GM19099 (cell line): ENCODE results near the gene GABRA5.

ENCODE experiments used
- POLR2A ChIP-seq: IDR thresholded peaks from 3 replicates; pipeline ENCODE4 v1.6.1; 2011; ENCODE audit warnings: low read depth; ENCODE audit not compliant: insufficient read length; ENCODE audit errors: extremely low read depth

GABRA5 gene

DNA sequence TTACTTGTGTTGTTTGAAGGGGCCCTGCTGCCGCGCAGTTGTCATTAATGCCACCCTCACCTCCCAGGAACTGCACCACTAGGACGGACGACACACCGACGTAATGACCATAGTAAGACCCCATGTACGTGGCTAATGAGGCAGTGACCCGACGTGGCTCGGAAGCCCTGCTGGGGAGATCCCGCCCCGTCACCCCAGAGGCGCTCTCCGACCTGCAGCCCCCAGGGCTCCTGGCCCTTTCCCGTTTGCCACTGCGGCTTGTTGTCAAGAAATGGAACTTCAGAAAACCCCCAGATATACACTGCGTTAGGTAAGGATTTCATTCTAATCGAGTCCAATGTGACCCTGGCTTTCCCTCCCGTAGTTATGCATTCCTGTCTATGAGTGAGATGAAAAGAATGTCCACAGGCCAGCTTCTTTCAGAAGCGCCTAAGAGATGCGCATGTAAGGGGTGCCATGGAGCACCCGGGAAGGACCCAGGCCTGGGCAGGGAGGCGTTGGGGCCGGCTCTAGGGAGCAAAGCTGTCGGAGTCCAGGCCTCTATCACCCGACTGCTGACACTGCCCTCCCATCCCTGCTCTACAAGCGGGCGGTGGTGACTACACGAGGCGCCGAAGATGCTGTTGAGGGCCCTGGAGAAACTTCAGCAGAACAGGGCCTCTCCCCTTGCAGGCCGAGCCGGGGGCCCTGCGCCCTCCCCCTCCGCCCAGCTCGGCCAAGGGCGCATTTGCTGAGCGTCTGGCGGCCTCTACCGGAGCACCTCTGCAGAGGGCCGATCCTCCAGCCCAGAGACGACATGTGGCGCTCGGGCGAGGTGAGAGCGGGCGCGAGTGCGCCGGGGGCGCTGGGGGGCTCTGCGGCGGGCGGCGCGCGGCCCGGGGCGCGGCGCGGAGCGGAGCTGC, at the start of gene GABRA5:
Gene GABRA5 (plus strand): TSS at position 765 of the 902 bp plus-strand sequence. CDS start 2,187 bp downstream, outside the sequence.
- TF ChIP-seq POLR2A: no peak

DNA sequence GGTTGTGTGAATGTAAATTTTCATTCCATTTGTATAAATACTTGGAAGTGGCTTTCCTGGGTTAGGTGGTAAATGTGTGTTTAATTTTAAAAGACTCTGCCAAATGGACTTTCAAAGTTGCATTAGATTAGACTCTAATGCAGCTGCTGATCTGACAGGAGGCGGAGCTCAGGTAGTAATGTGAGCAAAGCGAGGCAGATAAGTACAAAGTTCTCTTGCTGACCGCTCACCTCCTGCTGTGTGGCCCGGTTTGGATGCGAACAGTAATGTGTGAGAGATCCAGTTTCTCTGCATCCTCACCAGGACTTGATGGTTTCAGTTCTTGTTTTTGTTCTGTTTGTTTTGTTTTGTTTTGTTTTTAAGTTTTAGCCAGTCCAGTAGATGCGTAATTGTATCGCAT, 34.9 kb upstream of the GABRA5 start:
- TF ChIP-seq POLR2A: no peak

DNA sequence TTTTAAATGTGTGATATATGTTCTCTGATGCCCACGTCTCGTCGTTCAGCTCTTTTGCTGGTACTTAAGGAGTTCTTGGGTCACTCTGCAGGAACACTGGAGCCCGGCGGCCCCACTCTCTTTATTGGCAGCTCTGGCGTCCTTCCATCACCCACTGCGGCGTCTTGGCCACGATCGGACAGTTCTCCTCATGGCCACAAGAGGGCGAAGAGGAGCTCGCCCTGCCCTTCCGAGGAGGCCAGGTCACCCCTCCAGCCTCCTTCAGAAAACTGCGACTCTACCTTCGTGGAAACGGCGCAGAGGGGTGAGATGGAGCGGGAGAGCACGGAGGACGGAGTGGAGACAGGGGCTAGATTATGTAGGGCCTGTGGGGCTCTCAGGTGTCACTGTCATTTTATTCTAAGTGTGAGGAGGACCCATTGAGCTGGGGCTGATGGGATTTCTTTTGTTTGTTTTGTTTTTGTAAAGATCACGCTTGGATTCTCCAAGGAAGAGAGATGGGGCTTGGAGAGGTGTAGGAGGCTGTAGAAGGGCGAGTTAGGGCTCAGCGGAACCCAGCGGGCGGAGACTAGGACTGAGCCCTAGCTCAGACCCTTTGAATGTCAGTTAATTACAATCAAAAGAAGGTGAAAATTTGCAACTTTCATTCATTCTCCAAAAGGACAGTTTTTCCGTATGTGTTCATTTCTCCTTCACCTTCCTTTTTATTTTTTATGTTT, 28.0 kb upstream of the GABRA5 start:
- no peak for TF ChIP-seq POLR2A

DNA sequence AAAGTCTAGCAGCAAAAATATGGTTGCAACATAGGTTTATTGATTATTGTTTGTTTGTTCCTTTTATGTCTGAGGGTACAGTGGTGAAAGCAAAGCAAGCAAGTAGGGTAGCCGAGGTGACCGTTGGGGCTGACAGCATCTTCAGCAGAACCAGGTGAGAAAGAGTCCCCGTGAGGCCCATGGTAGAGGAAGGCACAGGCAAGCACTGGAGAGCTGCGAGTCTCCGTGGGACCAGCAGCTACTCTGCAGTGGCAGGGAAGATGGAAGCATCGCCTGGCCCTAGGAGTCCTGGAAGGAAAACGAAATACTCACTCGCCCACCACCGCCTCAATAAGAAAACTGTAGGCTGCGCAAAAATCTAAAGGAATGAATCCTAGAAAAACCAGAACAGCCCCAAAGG, 25.3 kb upstream of the GABRA5 start:
- no peak for TF ChIP-seq POLR2A

DNA sequence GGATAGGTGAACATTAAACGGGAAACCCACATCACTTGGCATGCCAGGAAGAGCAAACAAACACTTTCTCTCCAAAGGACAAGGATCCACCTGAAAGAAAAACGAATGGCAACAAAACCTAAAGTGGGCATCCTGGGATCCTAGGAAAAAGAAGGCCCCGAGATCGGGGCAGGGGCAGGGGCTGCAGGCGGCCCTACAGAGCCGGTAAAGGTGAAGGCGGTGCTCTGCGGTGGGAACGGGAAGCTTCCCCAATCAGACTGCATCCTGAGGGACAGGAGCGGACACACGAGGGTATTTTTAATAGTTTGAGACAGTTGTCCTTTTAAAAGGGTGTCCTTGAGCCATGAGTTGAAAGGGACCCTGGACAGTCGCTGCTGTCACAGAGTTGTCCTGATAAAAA, 24.9 kb upstream of the GABRA5 start:
- TF ChIP-seq POLR2A: no peak

DNA sequence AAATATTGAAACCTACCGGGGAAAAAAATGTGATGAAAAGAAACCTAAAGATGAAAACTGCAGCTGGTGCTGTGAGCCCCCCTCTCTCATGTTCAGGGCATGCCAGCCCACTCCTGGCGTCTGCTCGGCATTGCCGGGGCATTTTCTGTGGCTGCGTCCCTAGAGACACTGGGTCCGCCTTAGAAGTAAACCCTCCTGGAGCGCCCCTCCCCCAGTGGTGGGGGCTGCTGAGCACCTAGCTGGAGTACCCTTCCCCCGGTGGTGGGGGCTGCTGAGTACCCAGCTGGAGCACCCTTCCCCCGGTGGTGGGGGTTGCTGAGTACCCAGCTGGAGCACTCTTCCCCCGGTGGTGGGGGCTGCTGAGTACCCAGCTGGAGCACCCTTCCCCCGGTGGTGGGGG, 24.5 kb upstream of the GABRA5 start:
- no peak for TF ChIP-seq POLR2A

DNA sequence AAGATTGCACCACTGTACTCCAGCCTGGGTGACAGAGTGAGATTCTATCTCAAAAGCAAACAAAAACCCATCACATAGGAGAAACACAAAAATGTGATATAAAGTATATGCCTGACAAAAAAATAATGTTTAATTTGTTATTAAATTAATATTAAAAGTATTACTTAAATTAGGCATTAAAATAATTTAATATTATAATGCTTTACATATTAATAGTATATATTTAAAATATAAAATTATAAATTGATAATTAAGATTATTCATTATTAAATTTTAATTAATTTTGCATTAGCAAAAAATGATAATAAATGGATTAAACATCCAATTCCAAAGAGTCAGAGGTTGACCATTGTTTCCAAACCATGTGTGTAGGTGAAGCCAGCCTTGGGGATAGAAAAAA, 22.0 kb upstream of the GABRA5 start:
- no peak for TF ChIP-seq POLR2A

DNA sequence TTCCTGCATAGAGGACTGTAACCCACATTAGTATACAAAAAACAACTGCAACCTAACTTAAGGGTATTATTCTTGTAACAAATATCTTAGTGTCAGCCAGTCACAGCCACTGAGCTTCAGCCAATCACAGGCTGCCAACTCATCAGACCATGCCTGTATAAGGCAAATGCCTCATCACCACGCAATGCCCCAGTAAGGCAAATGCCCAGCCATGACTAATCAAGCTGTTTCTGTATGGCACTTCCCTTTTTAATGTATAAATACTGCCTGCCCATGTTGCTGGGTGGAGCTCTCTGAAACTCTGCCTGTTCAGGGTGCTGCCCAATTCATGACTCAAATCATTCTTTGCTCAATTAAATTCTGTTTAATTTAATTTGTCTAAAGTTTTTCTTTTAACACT, 18.4 kb upstream of the GABRA5 start:
- TF ChIP-seq POLR2A: no peak

DNA sequence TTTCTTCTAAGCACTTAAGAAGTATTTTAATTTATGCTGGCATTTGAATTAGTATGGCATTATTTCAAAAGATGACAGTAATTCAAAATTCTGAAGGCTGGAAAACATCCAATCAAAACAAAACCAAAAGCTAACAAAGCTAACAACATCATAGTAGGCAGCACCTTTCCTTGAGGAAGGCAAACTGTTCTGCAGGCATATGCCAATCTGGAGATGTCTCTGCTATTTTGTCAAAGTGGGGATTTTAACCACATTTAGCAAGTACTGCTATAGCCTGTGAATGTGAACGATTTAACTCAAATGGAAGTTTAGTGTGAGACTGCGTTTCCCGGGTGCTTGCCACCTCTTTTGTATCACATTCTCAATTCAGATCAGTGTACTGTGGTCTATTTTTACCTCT, 16.7 kb upstream of the GABRA5 start:
- no peak for TF ChIP-seq POLR2A

DNA sequence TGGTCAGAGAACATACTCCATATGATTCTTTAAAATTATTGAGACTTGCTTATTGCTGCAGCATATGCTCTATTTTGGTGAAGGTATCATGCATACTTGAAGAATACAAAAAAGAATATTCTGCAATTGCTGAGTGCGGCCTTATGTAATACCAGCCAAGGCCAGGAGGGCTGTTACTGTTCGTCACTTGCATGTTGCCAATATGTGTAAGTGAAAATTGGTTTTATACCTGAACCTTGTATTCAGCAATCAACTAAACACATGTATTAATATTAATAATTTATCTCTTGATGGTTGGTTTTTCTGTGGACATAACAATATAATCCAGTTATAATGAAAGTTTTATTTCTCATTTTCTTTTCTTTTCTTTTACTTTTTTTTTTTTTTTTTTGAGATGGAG, 13.9 kb upstream of the GABRA5 start:
- no peak for TF ChIP-seq POLR2A

DNA sequence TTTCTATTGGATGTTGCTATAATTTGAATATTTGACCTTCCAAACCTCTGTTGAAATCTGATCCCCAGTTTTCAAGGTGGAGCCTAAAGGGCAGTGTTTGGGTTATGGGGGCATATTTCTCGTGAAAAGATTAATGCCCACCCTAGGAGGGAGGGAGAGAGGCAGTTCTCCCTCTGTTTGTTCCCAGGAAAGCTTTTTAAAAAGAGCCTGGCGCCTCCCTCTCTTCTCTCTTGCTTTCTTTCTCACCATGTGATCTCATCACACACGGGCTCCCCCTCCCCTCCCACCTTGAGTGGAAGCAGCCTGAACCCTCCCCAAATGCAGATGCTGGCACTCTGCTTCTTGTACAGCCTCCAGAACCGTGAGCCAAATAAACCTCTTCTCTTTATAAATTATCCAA, 12.4 kb upstream of the GABRA5 start:
- no peak for TF ChIP-seq POLR2A

DNA sequence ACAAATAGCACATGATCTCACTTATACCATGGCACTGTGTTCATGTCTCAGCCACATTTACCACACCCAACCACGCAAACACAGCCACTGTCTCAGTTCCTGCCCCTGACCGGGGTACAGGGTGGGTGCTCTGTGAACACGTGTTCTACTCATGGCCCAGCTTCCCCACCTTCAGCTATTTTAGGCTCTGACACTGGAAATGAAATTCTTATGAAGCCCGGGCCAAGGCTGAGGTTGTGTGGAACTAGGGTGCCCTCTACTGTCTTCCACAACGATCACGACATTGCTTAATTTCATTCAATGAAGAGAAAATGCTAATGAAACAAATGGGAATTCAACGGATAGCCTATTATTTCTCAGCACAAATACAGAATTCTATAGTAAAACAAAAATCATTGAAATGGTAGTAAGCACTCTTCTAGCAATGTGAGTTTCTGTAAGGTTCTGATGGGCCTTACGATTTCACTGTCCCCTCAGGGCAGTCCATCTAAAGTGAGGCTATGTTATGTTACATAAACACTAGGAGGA, 2.1 kb upstream of the GABRA5 start:
- no peak for TF ChIP-seq POLR2A

DNA sequence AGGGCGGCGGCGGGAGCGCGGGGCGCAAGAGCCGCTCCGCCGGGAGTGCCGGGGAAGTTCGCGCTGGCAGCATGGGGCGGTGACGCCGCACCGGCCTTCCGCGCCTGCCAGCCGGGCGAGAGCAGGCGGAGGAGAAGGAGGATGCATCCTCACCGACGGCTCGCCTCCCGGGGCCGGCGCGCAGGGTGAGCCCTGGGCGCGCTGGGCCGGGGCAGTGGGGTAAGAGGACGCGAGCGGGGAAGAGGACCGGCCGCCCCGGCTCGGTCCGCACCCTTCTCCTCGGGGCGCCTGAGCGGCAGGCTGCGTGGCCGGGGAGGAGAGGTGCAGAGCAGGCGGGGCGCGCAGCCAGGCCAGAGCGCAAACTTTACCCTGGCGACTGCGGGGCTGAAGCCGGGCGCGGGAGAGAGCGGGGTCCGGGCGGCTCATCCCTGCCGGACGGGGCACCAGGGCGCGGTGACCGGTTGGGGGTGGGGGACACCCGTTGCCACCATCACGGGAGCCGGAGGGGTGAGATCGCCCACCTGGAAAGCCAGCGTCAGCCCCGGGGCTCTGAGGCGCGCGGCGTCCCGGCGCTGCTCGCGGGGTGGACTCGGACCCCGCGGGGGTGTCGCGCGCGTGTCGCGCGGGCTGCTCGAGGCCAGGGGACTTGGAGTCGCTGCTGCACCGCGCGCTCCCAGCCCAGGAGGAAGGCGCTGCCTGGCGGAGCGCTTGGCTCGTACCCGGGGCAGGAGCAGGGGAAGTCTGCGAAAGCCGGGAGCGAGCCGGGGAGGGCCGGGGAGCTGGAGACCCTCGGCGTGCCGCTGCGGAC, 542 bp downstream of the GABRA5 start:
- no peak for TF ChIP-seq POLR2A

DNA sequence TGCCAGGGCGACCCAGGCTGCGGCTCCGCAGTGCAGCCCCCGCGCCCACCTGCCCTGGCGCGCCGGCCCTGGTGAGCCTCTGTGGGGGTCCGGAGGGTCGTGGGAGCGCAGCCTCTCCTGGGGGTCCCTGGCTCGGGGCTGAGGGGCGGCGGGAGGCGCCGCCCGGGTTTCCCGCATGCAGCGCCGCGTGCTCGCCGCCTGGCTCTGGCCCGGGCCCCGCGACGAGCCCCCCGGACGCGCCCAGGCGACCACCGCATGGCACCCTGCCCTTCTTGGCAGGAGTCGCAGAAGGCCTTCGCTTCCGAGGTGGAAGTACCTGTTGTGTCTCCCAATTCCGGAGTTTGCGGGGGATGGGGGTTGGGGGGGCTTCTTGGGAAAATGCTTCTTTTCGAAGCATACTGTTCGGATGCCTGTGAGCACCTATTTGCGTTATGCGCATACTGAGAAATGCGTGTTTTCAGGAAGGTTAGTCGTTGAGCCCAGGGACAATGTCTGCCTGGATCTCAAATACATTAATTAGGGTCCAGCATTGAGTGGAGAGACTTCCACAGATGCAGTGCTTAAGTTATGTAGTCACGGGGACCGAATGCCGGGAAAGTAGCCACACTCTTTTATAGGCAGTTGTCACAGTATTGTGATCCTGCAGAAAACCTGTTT, 1.3 kb downstream of the GABRA5 start:
- TF ChIP-seq POLR2A: no peak
